HG02870 (cell line): ENCODE results near the gene CCDC198.

ENCODE experiments used
- ATAC-seq: cut with Tn5 transposase; IDR thresholded peaks from one replicate; pipeline ENCODE4 v1.9.1; 2021; ENCODE audit warnings: mild to moderate bottlenecking, moderate library complexity; ENCODE audit not compliant: unreplicated experiment

The CCDC198 gene, protein sequence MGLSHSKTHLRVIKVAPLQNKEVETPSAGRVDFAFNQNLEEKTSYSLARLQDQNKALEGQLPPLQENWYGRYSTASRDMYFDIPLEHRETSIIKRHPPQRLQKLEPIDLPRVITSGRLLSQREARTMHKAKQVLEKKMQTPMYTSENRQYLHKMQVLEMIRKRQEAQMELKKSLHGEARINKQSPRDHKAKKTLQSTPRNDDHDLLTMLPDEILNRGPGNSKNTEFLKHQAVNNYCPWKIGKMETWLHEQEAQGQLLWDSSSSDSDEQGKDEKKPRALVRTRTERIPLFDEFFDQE

DNA sequence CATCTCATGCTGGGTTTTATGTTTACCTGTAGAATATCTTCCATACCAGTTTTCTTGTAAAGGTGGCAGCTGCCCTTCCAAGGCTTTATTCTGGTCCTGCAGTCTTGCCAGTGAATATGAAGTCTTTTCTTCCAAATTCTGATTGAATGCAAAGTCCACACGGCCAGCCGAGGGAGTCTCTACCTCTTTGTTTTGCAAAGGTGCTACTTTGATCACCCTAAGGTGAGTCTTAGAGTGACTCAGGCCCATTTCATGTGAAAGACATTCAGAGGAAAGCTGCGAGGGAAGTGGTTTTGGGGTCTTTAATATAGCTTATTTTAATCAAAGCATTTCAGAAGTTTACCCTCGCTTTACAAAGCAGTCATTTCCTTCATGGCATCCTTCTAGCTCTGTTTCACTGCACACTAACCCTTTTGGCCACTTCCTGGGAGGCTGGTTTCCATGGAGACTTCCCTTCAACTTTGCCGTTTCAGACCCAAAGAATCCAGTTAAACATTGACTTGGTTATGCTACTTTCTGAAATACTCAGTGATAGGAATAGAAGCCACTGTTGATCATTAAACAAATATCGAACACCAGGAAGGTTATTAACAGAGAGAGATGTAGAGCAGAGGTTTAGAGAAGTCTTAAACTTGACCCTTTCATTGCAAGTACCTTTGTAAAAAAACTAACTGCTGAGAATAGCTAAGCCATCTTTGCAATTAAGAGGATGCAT lies at the start of gene CCDC198:
Gene CCDC198, minus strand, starts transcription at position 391 of the 715 bp plus-strand sequence. Its CDS starts 142 bp downstream, at position 249.
- ATAC-seq: no peak

DNA sequence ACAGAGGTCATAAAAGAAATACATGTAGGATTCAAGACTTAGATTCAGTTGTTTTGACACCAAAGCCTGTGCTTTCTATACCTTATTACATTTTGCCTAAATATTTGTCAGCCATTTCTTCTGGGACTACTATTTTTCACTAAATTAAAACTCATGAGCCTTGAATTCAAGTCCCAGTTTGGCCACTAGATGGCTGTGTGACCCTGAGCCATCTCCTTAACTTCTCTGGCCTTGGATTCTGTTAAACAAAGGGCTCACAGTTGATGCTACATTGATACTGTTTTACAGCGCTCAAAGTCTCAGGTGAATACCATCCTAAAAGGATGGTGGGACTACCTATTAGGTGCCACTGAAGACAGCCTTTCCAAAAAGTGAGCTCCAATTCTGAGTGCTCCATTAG lies 39.6 kb upstream of the CCDC198 start:
- no peak for ATAC-seq

DNA sequence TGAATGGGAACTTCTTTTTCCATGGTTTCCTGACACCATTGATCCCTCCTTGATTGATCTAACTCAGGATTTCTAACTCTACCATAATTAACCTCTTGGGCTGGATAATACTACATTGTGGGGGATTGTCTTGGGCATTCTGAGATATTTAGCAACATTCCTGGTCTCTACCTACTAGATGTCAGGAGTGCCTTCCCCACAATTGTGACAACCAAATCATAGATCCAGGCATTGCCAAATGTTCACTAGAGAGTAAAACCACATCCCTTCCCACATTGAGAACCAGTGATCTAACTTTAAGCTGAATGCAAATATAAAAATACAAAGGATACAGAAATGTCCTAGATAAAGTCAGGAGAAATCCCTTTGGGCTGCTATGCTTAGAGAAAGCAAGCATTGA lies 36.9 kb upstream of the CCDC198 start:
- no peak for ATAC-seq

DNA sequence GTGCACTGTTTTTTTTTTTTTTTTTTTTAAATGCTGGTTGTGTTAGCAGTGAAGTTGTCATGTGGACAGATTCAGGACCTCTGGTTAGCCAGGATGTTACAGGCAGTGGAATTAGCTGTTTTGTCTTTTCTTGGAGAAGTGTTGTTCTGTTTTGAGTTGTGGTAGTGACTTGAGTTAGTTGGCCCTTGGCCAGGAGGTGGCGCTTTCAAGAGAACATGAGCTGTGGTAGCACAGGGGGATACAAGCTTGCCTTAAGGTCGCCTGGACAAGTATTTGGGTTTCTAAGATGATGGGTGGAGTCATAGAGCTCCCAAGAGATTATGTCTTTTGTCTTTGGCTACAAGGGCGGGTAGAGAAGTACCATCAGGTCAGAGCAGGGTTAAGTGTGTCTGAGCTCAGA lies 33.3 kb upstream of the CCDC198 start:
- no peak for ATAC-seq

DNA sequence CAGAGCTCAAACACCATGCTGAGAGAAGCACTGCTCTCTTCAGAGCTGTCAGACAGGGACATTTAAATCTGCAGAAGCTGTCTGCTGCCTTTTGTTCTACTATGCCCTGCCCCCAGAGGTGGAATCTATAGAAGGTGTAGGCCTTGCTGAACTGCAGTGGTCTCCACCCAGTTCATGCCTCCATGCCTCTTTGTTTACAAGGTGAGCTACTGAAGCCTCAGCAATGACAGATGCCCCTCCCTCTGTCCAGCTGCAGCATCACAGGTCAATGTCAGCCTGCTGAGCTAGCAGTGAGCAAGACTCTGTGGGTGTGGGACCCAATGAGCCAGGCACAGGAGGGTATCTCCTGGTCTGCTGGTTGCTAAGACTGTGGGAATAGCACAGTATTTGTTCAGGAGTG lies 25.4 kb upstream of the CCDC198 start:
- no peak for ATAC-seq

DNA sequence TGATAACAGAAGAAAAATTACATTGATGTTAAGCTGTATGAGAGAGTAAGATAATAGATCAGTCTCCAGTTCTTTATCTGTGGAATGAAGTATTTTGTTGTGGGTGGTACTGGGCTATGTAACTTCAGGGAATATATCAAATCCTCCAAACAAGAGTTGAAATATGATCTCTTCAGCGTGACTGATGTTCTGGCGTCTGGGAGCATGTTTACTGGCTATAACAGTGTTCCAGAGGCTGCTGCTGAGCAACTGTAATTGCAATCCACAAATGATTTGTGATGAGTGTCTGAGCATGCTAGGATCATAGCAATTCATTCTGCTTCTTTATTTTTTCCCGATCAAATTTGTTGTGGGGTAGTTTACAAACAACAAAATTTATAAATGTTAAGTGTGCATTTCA lies 18.6 kb upstream of the CCDC198 start:
- ATAC-seq: no peak

DNA sequence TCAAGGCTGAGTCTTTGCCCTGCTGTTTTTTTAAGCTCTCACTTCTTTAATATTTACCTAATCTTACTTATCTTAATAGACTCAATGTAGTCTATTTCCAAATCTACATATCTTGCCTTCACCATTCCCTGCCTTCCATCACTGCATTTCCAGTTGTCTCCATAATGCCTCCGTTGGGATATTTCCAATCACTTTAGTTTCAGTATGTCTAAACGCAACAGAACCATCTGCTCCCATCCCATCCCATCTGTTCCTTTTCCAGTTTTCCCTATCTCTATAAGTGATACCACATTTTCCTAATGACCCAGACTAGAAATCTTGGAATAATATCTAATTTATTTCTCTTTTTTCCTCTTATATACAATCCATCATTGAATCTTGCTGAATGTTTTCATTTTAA lies 15.1 kb upstream of the CCDC198 start:
- ATAC-seq: no peak

DNA sequence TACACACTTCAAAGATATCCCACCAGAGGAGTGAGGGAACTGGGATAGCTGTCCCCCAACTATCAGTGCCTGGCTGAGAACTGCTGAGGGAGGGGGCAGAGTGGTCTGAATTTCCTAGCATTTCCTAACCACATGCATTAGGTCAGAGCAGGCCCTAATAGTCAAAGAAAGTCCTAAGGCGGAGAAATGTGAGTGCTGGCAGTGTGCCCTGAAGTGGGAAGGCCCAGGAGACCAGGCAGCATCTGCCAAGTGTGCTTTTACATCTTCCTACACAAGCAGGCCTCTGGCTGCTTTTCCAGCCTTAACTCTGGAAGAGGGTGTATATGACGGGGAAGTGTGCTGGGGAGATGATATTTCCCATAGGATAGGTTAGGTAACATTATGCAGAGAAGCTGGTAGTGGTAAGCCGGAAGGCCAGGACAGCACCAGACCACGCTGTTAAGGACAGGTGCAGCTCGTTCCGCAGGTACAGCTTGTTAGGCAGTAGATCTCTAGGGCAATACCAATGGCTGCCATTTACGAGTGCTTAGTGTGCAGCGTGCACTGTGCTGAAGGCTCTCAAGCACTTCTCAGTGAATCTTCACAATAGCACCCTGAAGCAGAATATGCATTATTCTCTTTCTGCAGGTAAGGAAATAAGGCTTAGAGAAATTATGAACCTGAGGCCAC lies 9.1 kb upstream of the CCDC198 start:
- ATAC-seq: no peak

DNA sequence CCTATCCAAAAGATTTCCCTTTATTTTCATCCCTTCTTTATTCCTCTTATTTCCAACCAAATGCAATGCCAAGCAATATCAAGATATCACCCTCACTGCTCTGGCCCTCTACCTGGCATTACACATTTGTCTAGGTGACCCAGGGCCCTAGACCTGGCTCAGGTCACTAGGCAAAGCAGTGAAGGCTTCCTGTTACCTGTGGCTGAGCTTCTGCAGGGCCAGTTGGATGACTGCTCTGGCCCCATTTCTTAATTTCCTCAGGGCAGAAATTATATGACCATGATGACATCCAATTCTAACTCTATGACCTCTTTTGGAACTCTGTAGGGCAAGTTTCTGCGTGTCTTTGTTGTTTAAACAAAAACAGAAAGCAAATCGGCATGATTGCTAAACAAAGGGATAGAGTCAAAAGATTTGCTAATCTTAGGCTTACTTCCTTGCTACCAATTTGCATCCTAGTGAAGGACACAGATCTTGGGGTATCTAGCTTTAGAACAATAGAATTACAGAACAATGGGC lies 7.4 kb upstream of the CCDC198 start:
- no peak for ATAC-seq

DNA sequence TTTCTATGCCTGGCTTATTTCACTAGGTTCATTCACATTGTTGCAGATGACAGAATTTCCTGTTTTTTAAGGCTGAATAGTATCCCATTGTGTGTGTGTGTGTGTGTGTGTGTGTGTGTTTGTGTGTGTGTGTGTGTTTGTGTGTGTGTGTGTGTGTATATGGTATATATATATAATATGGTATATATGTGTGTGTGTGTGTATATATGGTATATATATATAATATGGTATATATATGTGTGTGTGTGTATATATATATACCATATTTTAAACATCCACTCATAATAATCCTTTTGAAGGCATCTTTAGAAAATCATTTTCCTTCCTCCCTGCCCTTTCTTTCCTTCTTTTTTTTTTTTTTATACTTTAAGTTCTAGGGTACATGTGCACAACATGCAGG lies 5.0 kb upstream of the CCDC198 start:
- no peak for ATAC-seq

DNA sequence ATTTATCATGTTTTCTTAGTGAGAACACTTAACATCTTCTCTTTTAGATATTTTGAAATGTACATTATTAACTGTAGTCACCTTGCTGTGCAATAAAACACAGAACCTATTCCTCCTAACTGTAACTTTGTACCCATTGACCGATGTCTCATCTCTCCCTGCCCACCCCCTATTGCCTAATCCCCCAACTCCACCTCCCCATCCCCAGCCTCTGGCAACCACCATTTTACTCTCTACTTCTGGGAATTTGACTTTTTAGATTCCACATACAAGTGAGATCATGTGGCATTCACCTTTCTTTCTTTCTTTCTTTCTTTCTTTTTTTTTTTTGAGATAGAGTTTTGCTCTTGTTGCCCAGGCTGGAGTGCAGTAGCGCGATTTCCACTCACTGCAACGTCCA lies 4.4 kb upstream of the CCDC198 start:
- ATAC-seq: no peak

DNA sequence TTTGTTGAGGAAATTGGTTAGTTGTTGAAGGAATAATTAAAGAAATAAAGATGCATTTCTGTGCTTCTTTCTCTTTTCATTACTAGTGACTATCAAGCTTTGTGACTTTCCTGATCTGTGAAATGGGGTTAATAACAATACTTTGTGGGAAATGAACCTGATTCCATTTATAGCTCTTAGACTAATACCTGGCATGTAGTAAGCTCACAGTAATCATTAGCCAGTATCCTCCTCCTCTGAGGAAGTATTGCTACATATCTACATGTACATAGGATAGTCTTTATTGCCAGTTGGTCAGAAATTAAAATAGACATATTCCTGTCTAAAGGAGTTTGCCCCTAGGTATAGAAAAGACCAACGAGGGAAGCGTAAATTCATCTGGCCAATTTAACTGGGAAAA lies 1.8 kb upstream of the CCDC198 start:
- no peak for ATAC-seq

DNA sequence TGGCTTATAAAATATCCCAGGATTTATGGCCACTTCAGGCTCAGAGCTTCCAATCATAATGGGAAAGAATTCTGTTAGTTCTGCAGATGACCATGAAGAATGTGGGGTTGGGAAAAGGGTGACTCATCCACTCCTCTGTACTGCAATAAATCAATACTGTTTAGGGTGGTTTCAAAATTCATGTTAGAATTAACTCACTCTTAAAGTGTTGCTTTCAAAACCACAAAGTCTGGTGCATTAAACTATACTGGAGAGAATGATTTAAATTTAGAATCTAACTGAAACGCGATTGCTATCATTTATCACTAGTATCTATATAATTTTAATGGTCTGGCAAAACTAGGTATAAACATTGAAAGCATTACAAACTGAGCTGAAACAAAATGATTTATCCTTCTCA lies 798 bp downstream of the CCDC198 start:
- no peak for ATAC-seq

DNA sequence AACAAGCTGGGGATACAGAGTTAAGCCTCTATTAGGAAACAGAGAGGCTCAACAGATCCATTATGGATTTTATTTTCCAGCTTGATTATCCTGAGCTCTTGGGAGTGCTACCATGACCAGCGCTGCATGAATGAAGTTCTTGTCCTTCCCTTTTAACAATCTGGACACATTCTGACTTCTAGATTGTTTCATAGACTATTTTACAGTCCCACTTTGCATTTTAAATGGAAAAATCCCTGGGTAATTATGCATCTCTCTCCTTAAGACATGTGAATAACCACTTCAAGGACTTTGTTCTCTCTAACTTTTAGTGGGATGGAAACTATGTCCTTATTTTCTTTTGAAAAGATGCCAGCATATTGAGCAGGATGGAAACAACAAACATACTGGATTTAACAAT lies 2.0 kb downstream of the CCDC198 start:
- ATAC-seq: no peak

DNA sequence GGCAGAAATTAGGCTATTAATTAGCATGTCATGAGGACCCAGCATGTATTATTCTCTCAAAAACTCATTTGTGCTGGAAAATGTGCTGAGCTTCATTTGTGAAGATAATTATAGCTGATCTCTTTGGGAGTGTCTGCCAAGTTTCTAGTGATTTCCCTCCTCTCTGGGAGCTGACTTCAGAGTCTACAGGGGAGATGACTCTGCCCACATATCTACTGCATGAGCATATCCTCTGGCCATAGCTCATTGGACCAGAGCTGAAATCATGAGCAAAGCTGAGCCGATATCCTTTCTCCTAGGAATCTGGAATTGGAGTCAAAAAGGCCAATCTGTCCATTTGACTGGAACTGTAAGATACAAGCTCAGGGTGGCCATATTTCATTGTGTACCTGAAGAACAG lies 5.9 kb downstream of the CCDC198 start:
- ATAC-seq: no peak

DNA sequence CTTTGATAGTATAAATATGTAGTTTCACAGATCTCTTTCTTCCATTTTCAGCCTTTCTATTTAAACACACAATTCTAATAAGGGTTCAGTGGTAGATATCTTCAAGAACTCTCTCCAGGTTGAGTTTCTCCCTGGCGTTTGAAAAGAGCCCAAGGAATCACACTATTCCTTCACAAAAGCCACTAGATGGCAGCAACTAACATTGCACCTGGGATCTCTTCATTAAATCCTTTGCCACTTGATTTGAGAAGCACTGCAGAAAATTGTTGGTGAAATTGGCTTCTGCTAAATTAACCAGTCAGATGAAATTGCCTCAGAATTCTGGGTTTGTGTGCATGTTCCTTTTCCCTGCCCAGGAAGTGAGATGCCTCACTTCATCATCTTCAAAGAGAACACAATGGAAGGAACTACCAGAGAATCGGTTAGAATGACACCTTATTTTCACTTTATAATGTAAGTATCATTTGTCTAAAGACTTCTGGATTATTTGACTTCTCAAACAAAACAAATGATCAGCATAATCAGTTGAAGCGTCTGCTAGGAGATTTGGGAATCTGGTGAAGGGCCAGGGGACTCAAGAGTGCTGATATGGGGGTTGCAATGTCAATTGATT lies 6.8 kb downstream of the CCDC198 start:
- no peak for ATAC-seq

DNA sequence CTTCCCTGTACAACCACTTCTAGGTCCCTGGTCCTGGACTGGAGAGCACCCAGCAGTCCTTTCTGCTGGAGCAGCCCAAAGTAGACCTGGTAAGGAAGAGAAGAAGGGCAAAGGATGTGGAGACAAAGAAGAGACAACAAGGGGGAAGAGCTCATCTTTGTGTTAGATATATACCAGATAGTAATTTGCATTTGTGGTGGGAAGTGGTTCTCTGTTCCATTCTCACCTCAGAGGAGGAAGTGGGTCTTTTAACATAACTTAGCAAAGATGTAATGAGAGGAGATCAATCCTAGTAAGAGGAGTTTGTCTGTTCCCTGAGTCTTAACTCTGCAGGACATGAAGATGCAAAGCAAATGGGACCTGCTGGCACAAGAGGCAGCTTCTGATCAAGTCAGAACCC lies 8.0 kb downstream of the CCDC198 start:
- ATAC-seq: peak; percentile 98

DNA sequence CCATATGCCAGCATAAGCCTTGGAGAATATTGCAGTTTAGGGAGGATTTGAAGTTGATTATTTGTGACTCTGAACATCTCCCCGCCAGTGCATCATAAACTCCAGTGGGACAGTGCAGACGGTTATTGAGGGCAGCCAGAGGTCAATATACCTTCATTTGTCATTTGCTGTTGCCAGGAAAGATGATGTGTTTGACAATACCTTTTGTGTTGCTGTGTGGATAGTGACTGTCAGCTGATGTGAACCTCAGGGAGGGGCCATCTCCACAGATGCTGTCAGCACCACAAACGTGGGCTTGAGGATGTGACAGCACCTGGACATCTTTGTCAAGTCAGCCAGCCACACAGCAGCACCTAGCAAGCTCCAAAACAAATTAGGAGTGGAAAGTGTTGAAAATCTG lies 11.5 kb downstream of the CCDC198 start:
- ATAC-seq: no peak

DNA sequence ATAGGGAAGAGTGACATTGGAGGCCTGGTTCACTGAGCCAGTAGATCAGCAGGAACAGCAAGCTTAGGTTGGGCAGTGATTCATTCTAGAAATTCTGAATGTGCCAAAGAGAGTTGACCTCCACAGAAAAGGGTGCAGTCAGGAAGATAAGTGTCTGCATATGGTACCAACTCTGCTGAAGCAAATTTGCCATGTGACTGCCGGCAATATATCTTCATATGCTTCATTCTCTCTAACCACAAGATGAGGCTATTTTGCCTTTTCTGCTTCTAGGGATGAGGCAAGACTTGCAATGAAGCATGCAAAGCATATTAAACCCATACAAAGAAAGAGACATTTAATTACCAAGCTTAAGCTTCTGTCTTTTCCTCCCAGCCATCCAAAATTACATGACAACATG lies 13.6 kb downstream of the CCDC198 start:
- no peak for ATAC-seq

DNA sequence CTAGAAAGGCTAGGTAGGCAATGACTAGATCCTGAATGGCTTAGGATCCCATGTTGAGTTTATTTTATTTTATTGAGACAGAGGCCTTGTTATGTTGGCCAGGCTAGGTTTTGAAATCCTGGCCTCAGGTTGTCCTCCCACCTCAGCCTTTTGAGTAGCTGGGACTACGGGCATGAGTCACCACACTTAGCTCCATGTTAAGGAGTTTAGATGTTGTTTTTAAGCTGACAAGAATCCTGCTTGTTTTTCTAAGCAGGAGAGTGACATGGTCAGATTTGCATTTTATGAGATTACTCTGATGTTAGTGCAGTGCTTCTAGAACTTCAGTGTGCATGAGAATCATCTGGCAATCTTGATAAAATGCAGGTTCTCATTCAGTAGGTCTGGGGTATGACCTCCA lies 14.5 kb downstream of the CCDC198 start:
- ATAC-seq: no peak

DNA sequence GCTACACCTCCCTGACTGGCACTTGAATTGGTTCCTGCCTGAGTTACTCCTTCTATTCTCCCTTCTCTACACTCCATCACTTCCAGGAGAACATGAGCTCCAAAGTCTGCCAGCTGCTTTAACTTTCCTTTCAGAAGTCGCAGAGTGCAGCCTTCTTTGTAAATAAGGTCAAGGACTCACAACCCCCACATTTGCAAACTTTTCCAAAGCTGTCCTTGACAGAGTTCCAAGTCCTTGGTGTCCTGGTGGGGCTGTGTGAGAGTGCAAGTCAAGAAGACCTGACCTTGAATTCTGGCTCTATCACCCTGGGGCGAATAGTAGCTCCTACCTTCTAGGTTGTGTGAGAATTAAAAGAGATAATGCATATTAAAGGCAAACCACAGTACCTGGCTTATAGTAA lies 15.6 kb downstream of the CCDC198 start:
- no peak for ATAC-seq

DNA sequence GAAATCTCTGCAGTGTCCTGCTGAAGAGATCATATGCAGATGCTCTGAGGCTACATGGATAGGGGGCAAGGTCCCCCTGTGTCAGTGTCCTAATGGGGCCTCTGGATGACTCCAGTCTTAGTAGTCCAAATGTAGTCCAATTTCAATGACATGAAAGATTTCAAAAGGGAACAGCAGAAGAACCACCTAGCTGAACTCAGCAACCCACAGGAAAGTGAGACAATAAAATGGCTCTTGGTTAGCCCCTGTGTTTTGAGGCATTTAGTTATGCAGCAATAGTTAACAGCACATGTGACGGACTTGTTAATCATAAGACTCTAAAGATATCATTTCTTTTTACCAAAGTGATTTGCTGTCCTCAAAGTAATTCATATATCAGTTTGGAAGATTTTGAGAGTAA lies 22.7 kb downstream of the CCDC198 start:
- no peak for ATAC-seq
